Cardiac muscle cell (in vitro differentiated cells and primary cell): ENCODE data around the gene TIMM9. TPM values are rescaled to one million over a fixed set of nuclear protein-coding genes. Genes with fewer than 3 reads are reported as not detected.
"Not testable (repeated sequence)": the region's sequence is repeated elsewhere in the genome, so short reads cannot be mapped to it uniquely, and the experiment has no call there.

ENCODE experiments used
- DNase-seq, 2 donors: peaks; one replicate each; pipeline versions ENCODE4 v3.0.0 to v3.0.0-alpha.2; 2010 to 2017; ENCODE audit warnings: low read depth in 1 of 2, low spot score in 1 of 2
- H3K27ac ChIP-seq: fragments of 200-600 bp; sonication (generic); 2 replicates; pipeline ENCODE4 v1.5.1; 2016
- H3K27me3 ChIP-seq: fragments of 200-600 bp; sonication (generic); 2 replicates; pipeline ENCODE4 v1.6.0; 2016; ENCODE audit warnings: control low read depth
- H3K36me3 ChIP-seq: fragments of 200-600 bp; sonication (generic); 2 replicates; pipeline ENCODE4 v1.5.1; 2016; ENCODE audit warnings: control low read depth
- H3K4me1 ChIP-seq: fragments of 200-600 bp; sonication (generic); 2 replicates; pipeline ENCODE4 v1.8.1; 2017; ENCODE audit warnings: low read depth, mild to moderate bottlenecking, mixed run types
- H3K4me3 ChIP-seq: fragments of 200-600 bp; sonication (generic); 2 replicates; pipeline ENCODE4 v1.5.1; 2016; ENCODE audit warnings: mild to moderate bottlenecking
- H3K9me3 ChIP-seq: fragments of 200-600 bp; sonication (generic); 2 replicates; pipeline ENCODE4 v1.5.1; 2017; ENCODE audit warnings: low read depth, mild to moderate bottlenecking, control low read depth
- polyA plus RNA-seq: library from polyadenylated mRNA; unstranded; fragments of >200 nt; fragmentation: Nextera tagmentation; extraction: Ambion mirVana; gene quantifications from 2 replicates; pipeline ENCODE4 v1.2.1, GENCODE V29; 2016
- total RNA-seq: library from RNA; depleted of rRNA; stranded (reverse); fragments of >200 nt; gene quantifications from 2 replicates; pipeline ENCODE4 v1.2.3, GENCODE V29; 2016
- TF ChIP-seq, protein P1 (sequence below): IDR thresholded peaks from 2 replicates; pipeline ENCODE4 v1.5.1; 2012; ENCODE audit warnings: low read depth, mild to moderate bottlenecking, low read length

Gene TIMM9
- total and polyA plus RNA-seq, 2 experiments from 2014 or later: 50.1 to 77.3 TPM

DNA sequence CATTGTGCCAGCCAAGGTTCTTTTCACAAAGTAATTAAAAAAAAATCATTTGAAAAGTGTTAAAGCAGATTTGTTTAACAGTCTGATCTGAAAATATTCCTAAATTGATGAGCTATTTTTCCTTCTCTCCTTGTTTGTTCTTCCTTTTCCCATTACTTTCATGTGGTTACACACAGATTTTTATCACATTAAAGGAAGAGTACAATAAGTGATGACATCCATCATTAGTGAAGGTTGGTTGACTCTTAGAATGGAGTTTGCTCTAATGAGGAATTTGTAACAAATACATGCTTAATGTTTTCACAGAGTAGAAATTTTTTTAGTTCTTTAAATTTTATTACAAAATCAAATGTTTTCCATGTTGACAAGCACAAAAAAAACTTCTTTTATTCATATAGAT is 50.5 kb downstream of the TIMM9 start:
- H3K36me3 ChIP-seq: peaks cover 17% of the 10 kb centered on the region
- no peaks in the 10 kb centered on the region for H3K9me3 ChIP-seq
- no peaks in the 10 kb centered on the region for H3K4me1 ChIP-seq
- H3K27me3 ChIP-seq: no peaks in the 10 kb centered on the region
- H3K4me3 ChIP-seq: no peak overlapping the region
- DNase-seq: no peak
- TF ChIP-seq, protein P1, sequence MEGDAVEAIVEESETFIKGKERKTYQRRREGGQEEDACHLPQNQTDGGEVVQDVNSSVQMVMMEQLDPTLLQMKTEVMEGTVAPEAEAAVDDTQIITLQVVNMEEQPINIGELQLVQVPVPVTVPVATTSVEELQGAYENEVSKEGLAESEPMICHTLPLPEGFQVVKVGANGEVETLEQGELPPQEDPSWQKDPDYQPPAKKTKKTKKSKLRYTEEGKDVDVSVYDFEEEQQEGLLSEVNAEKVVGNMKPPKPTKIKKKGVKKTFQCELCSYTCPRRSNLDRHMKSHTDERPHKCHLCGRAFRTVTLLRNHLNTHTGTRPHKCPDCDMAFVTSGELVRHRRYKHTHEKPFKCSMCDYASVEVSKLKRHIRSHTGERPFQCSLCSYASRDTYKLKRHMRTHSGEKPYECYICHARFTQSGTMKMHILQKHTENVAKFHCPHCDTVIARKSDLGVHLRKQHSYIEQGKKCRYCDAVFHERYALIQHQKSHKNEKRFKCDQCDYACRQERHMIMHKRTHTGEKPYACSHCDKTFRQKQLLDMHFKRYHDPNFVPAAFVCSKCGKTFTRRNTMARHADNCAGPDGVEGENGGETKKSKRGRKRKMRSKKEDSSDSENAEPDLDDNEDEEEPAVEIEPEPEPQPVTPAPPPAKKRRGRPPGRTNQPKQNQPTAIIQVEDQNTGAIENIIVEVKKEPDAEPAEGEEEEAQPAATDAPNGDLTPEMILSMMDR: no peak
- no peak overlapping the region for H3K27ac ChIP-seq

DNA sequence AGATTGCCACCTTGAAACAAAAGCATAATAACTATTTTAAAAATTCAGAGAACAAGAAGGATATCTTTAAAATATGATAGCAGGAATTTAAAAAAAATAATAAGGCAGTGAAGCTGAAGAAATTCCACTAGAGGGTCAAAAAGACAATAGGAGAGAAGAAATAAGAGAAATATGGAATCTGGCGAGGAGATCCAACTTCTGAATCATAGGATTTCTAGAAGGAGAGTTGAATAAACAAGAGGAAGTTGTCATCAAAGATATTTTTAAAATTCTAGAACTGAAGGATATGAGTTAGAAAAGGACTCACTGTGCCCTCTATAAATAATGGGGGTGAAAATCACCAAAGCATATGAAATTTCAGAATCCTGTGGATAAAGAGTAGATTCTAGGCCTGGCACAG is 58.4 kb downstream of the TIMM9 start:
- TF ChIP-seq, protein P1: no peak
- Histone ChIP-seq H3K27ac (no peak overlapping the region), H3K9me3 (no peaks in the 10 kb centered on the region), H3K36me3 (peaks cover 62% of the 10 kb centered on the region), H3K4me1 (no peaks in the 10 kb centered on the region), H3K4me3 (no peak overlapping the region), H3K27me3 (no peaks in the 10 kb centered on the region)
- DNase-seq: peak in 1 of 2 donors; percentile 4

DNA sequence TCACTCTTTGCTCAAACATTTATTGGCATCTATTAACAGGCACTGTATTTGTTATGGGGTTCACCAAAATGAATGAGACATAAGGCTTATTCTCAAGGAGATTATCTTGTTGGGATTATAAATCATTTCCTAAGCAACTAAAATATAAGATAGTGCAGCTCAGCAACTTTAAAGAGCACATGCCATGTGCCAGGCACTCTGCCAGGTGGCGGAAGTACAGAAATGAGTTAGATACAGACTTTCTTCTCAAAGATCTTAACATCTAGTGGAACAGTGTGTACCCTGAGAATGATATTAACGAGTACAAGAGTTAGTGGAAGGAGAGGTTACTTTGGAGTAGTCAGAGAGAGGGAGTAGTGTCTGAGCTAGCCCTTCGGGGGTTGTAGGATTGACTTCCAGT is 60.0 kb downstream of the TIMM9 start:
- Histone ChIP-seq H3K4me1 (no peaks in the 10 kb centered on the region), H3K27me3 (no peaks in the 10 kb centered on the region), H3K36me3 (peaks cover 50% of the 10 kb centered on the region), H3K9me3 (no peaks in the 10 kb centered on the region), H3K27ac (no peak overlapping the region), H3K4me3 (no peak overlapping the region)
- TF ChIP-seq, protein P1: no peak
- DNase-seq: no peak

DNA sequence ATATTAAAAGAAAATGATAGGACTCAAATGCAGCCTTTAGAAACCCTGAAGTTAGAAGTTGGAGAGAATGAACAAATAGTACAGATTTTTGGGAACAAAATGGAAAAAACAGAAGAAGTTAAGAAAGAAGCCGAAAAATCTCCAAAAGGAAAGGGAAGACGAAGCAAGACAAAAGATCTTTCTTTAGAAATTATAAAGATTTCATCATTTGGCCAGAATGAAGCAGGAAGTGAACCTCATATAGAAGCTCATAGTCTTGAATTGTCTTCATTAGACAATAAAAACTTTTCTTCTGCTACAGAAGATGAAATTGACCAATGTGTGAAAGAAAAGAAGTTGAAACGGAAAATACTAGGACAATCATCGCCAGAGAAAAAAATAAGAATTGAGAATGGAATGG is 63.0 kb downstream of the TIMM9 start:
- no peak overlapping the region for H3K27ac ChIP-seq
- H3K27me3 ChIP-seq: no peaks in the 10 kb centered on the region
- H3K4me1 ChIP-seq: no peaks in the 10 kb centered on the region
- no peak for DNase-seq
- H3K36me3 ChIP-seq: peaks cover 50% of the 10 kb centered on the region
- no peaks in the 10 kb centered on the region for H3K9me3 ChIP-seq
- TF ChIP-seq, protein P1: no peak
- no peak overlapping the region for H3K4me3 ChIP-seq

DNA sequence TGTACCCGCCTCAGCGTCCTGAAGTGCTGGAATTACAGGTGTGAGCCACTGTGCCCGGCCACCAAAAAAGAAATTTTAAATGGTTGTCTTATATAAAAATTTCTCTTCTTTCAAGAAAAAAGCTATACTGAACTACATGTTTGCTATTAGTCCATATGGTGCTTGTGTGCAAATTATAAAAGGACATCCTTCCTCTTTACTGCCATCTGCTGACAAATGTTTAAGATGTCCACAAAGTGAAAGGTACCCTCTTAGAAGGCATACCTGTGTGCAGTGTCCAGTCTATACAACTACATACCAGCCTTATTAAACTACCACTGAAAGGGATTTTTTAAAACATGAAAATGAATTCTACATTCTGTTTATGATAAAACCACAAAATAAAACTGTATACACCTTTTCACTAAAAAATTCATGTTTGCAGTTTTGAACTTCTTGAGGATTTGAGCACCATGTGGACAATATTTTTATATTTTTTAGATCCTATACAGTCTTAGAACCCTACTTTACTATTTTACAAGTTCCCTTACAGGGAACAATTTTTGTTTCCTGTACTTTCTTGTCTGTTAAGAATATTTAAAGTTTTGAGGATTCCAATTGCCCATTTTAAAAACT is 64.4 kb downstream of the TIMM9 start:
- H3K4me1 ChIP-seq: no peaks in the 10 kb centered on the region
- peaks cover 48% of the 10 kb centered on the region for H3K36me3 ChIP-seq
- peak; percentile 8 to 45 for DNase-seq

DNA sequence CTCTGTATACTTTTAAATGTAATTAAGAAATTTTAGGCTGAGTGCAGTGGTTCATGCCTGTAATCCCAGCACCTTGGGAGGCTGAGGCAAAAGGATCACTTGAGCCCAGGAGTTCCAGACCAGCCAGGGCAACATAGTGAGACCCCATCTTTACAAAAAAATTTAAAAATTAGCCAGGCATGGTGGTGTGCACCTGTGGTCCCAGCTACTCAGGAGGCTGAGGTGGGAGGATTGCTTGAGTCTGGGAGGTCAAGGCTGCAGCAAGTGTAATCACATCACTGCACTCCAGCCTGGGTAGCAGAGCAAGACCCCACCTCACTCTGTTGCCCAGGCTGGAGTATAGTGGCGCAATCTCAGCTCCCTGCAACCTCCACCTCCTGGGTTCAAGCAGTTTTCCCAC is 65.1 kb downstream of the TIMM9 start:
- H3K36me3 ChIP-seq: peaks cover 42% of the 10 kb centered on the region
- not testable (repeated sequence) for H3K4me3 ChIP-seq, H3K9me3 ChIP-seq, H3K4me1 ChIP-seq, H3K27me3 ChIP-seq, H3K27ac ChIP-seq, DNase-seq

More for the DNA sequence above, 64.4 kb downstream of the TIMM9 start:
- H3K4me3 ChIP-seq: no peak overlapping the region
- H3K27ac ChIP-seq: no peak overlapping the region
- no peaks in the 10 kb centered on the region for H3K9me3 ChIP-seq
- TF ChIP-seq, protein P1: peak; percentile 33
- H3K27me3 ChIP-seq: no peaks in the 10 kb centered on the region

Other genes starting within 250 kb of the TIMM9 start
- 90.8 and 101 TPM in 2 replicates for gene ACTR10, start 227.4 kb downstream of the TIMM9 start, total RNA-seq
- 214 and 244 TPM in 2 replicates for gene ACTR10, start 227.4 kb downstream of the TIMM9 start, polyA plus RNA-seq
- gene PSMA3, start 182.7 kb downstream of the TIMM9 start, total RNA-seq: 74.0 and 102 TPM in 2 replicates
- 235 and 279 TPM in 2 replicates for gene PSMA3, start 182.7 kb downstream of the TIMM9 start, polyA plus RNA-seq
- 7.6 and 14.7 TPM in 2 replicates for gene ARID4A, start 129.0 kb downstream of the TIMM9 start, total RNA-seq
- gene ARID4A, start 129.0 kb downstream of the TIMM9 start, polyA plus RNA-seq: 27.0 and 30.7 TPM in 2 replicates
- not detected in 2 replicates for gene TOMM20L, start 31.6 kb downstream of the TIMM9 start, total RNA-seq
- not detected in 2 replicates for gene TOMM20L, start 31.6 kb downstream of the TIMM9 start, polyA plus RNA-seq
- gene KIAA0586, start 188 bp upstream of the TIMM9 start, total RNA-seq: 13.6 and 18.9 TPM in 2 replicates
- 8.3 and 17.9 TPM in 2 replicates for gene KIAA0586, start 188 bp upstream of the TIMM9 start, polyA plus RNA-seq
- gene DACT1, start 210.4 kb upstream of the TIMM9 start, total RNA-seq: 259 and 324 TPM in 2 replicates
- gene DACT1, start 210.4 kb upstream of the TIMM9 start, polyA plus RNA-seq: 197 and 291 TPM in 2 replicates